HEK293 (cell line): ENCODE results near the gene CALHM4.

Experiments
- BCL11A ChIP-seq: fragments of 450-650 bp; formaldehyde crosslinking; IDR thresholded peaks from 2 replicates; pipeline ENCODE4 v1.5.1; 2016; ENCODE audit warnings: low read depth, missing biosample characterization, missing genetic modification characterization
- ZBTB17 ChIP-seq: fragments of 450-650 bp; formaldehyde crosslinking; IDR thresholded peaks from 2 replicates; pipeline ENCODE4 v1.5.1; 2016; ENCODE audit warnings: missing biosample characterization, missing genetic modification characterization
- ZSCAN30 ChIP-seq: fragments of 450-650 bp; IDR thresholded peaks from 2 replicates; pipeline ENCODE4 v1.5.1; 2018; ENCODE audit warnings: missing biosample characterization, mild to moderate bottlenecking, missing genetic modification characterization, moderate library complexity

- no peak for TF ChIP-seq BCL11A
- TF ChIP-seq ZSCAN30 (tag by site-specific recombination), result no peak
- TF ChIP-seq ZBTB17, result no peak
Observed at GRCh38 chr6:116542426-116542825, 11.1 kb upstream of the CALHM4 start.
